ENCODE measurements around the gene PDE10A.

The PDE10A gene

DNA sequence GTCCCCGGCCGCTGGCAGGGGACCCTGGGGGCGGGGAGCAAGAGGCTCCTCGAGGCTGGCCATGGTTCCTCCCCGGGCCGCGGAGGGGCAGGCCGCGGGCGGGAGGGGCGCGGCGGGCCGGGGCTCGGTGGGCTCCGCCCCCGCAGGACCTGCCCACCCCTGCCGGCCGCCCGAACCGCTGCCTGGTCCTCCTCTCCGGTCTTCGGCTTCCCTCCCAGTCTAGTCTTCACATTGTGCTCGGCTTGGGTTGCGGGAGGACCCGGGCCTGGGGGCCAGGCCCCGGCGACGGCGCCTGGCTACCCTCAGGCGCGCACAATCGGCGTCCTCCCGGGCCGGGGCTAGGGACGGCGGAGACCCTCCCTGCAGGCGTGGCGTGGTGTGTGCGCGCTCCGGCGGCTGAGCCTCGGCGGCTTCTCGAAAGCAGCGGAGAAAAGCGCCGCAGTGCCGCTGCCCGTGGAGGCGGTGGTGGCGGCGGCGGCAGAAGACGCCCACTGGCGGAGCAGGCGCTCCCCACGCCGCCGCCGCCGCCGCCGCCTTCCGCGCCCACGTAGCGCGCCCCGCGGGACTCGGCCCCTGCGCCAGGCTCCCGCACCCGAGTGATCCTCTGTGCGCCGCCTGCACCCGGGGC lies at the start of gene PDE10A:
Gene PDE10A (minus strand): TSS at position 493 of the 628 bp plus-strand sequence. CDS start 430 bp downstream, at position 63.
- Histone ChIP-seq H3K9ac (ENCODE audit: low read length) (no peak within 1 kb of the TSS), H3K36me3 (ENCODE audit: insufficient read depth, low read length) (no peaks in the 10 kb centered on the region), H3K9me3 (ENCODE audit: low read length) (no peaks in the 10 kb centered on the region), H3K27ac (ENCODE audit: low read depth, low read length) (no peak within 1 kb of the TSS), H3K27me3 (ENCODE audit: control insufficient read depth in 1 of 2, insufficient read depth in 2 of 2, low read length in 2 of 2) (peaks cover 48 to 69% of the 10 kb centered on the region in 2 donors), H3K4me3 (ENCODE audit: low read depth in 1 of 2, low read length in 2 of 2) (peak within 1 kb of the TSS; percentile 54 to 59), H3K4me1 (ENCODE audit: insufficient read depth, low read length) (peaks cover 20% of the 10 kb centered on the region)

DNA sequence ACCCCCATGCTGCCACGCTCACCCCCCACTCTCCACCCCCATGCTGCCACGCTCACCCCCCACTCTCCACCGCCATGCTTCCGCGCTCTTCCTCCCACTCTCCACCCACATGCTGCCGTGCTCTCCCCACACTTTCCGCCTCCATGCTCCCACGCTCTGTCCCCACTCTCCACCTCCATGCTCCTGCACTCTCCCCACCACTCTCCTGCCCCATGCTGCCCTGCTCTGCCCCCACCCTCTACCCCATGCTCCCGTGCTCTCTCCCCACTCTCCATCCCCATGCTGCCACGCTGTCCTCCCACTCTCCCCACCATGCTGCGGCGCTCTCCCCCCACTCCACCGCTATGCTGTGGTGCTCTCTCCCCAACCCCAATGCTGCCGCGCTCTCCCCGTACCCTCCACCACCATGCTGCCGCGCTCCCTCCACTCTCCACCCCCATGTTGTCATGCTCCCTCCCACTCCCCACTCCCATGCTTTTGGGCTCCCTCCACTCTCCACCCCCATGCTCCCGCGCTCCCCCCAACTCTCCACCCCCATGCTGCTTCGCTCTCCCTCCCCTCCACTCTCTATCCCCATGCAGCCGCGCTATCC lies 46.0 kb upstream of the PDE10A start:
- no peaks in the 10 kb centered on the region for H3K27me3 ChIP-seq (ENCODE audit: control insufficient read depth in 1 of 2, insufficient read depth in 2 of 2, low read length in 2 of 2)
- peaks cover 2% of the 10 kb centered on the region for H3K4me1 ChIP-seq (ENCODE audit: insufficient read depth, low read length)
- no peak overlapping the region for H3K27ac ChIP-seq (ENCODE audit: low read depth, low read length)
- H3K9me3 ChIP-seq (ENCODE audit: low read length), result no peaks in the 10 kb centered on the region
- no peaks in the 10 kb centered on the region for H3K36me3 ChIP-seq (ENCODE audit: insufficient read depth, low read length)
- no peak overlapping the region for H3K4me3 ChIP-seq (ENCODE audit: low read depth in 1 of 2, low read length in 2 of 2)
- no peak overlapping the region for H3K9ac ChIP-seq (ENCODE audit: low read length)

DNA sequence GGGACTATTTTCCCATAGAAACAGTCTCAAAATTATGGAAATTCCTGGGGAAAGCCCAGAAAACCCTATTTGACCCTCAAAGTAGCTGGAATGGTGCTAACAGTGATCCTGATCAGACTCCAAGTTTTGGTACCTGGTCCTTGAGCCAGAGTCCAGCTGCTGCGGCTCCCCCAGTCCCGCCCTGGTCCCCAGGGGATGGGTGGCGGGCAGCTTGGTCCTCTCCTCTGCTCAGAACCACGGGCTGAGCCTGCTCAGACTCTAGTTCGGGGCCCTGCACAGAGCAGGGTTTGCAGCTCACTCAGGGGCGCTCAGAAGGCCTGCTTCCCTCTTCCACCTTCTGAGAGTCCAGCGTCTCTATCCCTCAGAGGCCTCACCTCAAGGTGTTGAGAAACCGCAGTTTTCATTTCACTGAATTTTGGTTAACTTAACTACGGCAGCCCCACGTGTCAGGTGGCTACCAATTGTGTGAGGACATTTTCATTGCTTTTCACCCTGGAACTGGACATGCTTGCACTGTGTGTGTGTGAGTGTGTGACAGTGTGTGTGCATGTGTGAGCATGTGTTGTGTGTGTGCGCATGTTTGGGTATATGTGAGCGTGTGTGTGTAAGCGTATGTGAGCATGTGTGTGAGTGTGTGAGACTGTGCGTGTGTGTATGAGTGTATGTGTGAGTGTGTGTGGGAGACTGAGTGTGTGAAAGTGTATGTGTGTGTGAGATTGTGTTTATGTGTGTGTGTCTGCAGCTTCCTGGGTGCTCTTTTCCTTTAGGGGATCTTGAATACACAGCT lies 44.2 kb upstream of the PDE10A start:
- Histone ChIP-seq H3K27me3 (ENCODE audit: control insufficient read depth in 1 of 2, insufficient read depth in 2 of 2, low read length in 2 of 2) (no peaks in the 10 kb centered on the region), H3K4me1 (ENCODE audit: insufficient read depth, low read length) (peaks cover 11% of the 10 kb centered on the region), H3K9ac (ENCODE audit: low read length) (no peak overlapping the region), H3K36me3 (ENCODE audit: insufficient read depth, low read length) (no peaks in the 10 kb centered on the region), H3K27ac (ENCODE audit: low read depth, low read length) (no peak overlapping the region), H3K4me3 (ENCODE audit: low read depth in 1 of 2, low read length in 2 of 2) (no peak overlapping the region), H3K9me3 (ENCODE audit: low read length) (no peaks in the 10 kb centered on the region)

DNA sequence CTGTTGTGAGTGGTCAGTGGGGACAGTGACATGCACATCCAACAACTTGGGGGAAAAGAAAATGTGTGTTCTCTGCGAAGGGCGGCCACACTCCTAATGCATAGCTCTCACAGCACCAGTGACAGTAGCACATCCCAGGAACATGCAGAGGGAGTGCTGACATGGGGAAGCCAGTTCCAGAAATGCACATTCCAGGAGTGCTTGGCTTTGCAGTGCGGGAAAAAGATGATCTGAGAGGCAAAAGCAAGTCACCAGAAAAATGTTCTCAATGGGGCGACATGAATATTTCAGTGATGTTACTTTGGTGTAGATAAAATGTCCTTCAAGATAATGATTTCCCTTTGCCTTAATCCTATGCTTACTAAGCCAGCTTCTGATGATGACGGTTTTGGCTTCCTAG lies 42.9 kb upstream of the PDE10A start:
- no peaks in the 10 kb centered on the region for H3K9me3 ChIP-seq (ENCODE audit: low read length)
- H3K27ac ChIP-seq (ENCODE audit: low read depth, low read length), result no peak overlapping the region
- no peak overlapping the region for H3K4me3 ChIP-seq (ENCODE audit: low read depth in 1 of 2, low read length in 2 of 2)
- no peak overlapping the region for H3K9ac ChIP-seq (ENCODE audit: low read length)
- H3K4me1 ChIP-seq (ENCODE audit: insufficient read depth, low read length), result peaks cover 11% of the 10 kb centered on the region
- no peaks in the 10 kb centered on the region for H3K36me3 ChIP-seq (ENCODE audit: insufficient read depth, low read length)
- H3K27me3 ChIP-seq (ENCODE audit: control insufficient read depth in 1 of 2, insufficient read depth in 2 of 2, low read length in 2 of 2), result no peaks in the 10 kb centered on the region

- Histone ChIP-seq H3K4me1 (ENCODE audit: insufficient read depth, low read length) (peaks cover 11% of the 10 kb centered on the region), H3K27ac (ENCODE audit: low read depth, low read length) (no peak overlapping the region), H3K27me3 (ENCODE audit: control insufficient read depth in 1 of 2, insufficient read depth in 2 of 2, low read length in 2 of 2) (no peaks in the 10 kb centered on the region), H3K9me3 (ENCODE audit: low read length) (no peaks in the 10 kb centered on the region), H3K36me3 (ENCODE audit: insufficient read depth, low read length) (no peaks in the 10 kb centered on the region), H3K4me3 (ENCODE audit: low read depth in 1 of 2, low read length in 2 of 2) (peak overlapping the region in 1 of 2 donors; percentile 8), H3K9ac (ENCODE audit: low read length) (no peak overlapping the region)
Observed at GRCh38 chr6:165704045-165704748, 41.2 kb upstream of the PDE10A start.

GRCh38 chr6:165702669-165703068 lies 39.6 kb upstream of the PDE10A start:
- Histone ChIP-seq H3K9me3 (ENCODE audit: low read length) (no peaks in the 10 kb centered on the region), H3K27ac (ENCODE audit: low read depth, low read length) (no peak overlapping the region), H3K4me1 (ENCODE audit: insufficient read depth, low read length) (peaks cover 11% of the 10 kb centered on the region)

DNA sequence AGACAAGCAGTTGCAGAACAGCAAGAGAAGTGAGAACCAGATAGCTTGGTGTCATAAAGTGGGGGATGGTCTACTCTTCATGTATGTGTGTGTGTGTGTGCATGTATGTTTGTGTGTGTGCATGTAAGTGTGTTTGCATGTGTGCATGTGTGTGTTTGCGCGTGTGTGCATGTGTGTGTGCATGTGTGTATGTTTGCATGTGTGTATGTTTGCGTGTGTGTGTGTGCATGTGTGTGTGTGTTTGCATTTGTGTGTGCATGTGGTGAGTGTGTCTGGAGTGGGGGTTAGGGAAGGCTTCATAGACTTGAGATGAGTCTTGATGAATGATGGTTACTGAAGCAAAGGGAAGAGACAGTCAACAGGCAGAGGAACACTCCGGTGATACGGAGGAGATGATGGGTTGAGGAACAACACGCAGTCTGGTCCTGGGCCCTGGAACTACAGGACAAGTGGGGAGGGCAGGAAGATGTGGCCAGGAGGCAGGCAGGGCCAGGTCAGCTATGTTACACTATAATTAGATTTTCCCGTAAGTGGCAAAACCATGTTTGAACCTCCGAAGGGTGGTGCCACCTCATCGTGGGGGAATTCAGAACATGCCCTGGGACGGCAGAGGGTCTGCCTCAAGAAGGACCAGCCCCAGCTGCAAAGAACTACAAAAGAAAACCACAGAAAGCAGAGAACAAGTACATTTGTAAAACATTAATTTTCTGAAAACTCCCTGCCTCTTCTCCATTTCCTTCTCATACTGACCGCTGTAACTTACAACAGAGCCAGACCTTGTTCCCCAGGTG lies 38.7 kb upstream of the PDE10A start:
- Histone ChIP-seq H3K9me3 (ENCODE audit: low read length) (no peaks in the 10 kb centered on the region), H3K4me1 (ENCODE audit: insufficient read depth, low read length) (peaks cover 11% of the 10 kb centered on the region), H3K9ac (ENCODE audit: low read length) (no peak overlapping the region), H3K36me3 (ENCODE audit: insufficient read depth, low read length) (no peaks in the 10 kb centered on the region), H3K27ac (ENCODE audit: low read depth, low read length) (no peak overlapping the region), H3K4me3 (ENCODE audit: low read depth in 1 of 2, low read length in 2 of 2) (no peak overlapping the region), H3K27me3 (ENCODE audit: control insufficient read depth in 1 of 2, insufficient read depth in 2 of 2, low read length in 2 of 2) (no peaks in the 10 kb centered on the region)

More at GRCh38 chr6:165702669-165703068, 39.6 kb upstream of the PDE10A start:
- Histone ChIP-seq H3K4me3 (ENCODE audit: low read depth in 1 of 2, low read length in 2 of 2) (no peak overlapping the region), H3K36me3 (ENCODE audit: insufficient read depth, low read length) (no peaks in the 10 kb centered on the region), H3K9ac (ENCODE audit: low read length) (no peak overlapping the region), H3K27me3 (ENCODE audit: control insufficient read depth in 1 of 2, insufficient read depth in 2 of 2, low read length in 2 of 2) (no peaks in the 10 kb centered on the region)

GRCh38 chr6:165701005-165701404 lies 38.0 kb upstream of the PDE10A start:
- Histone ChIP-seq H3K4me1 (ENCODE audit: insufficient read depth, low read length) (peaks cover 11% of the 10 kb centered on the region), H3K27ac (ENCODE audit: low read depth, low read length) (no peak overlapping the region), H3K27me3 (ENCODE audit: control insufficient read depth in 1 of 2, insufficient read depth in 2 of 2, low read length in 2 of 2) (no peaks in the 10 kb centered on the region), H3K9ac (ENCODE audit: low read length) (no peak overlapping the region), H3K4me3 (ENCODE audit: low read depth in 1 of 2, low read length in 2 of 2) (no peak overlapping the region), H3K36me3 (ENCODE audit: insufficient read depth, low read length) (no peaks in the 10 kb centered on the region), H3K9me3 (ENCODE audit: low read length) (no peaks in the 10 kb centered on the region)

DNA sequence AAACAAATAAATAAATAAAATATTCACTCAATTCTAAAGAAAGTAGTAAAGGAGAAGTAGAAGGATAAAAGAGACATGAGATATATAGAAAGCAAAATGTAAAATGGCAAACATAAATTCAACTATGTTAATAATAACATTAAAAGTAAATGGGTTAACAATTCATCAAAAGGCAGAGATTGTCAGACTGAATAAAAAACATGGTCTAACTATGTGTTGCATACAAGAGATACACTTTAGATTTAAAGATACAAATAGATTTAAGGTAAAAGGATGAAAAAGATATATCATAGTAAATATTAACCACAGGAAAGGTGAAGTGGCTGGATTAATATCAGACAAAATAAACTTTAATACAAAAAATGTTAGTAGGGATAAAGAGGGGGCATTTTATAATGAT lies 35.8 kb upstream of the PDE10A start:
- no peaks in the 10 kb centered on the region for H3K27me3 ChIP-seq (ENCODE audit: control insufficient read depth in 1 of 2, insufficient read depth in 2 of 2, low read length in 2 of 2)
- no peak overlapping the region for H3K9ac ChIP-seq (ENCODE audit: low read length)
- H3K4me3 ChIP-seq (ENCODE audit: low read depth in 1 of 2, low read length in 2 of 2), result no peak overlapping the region
- no peaks in the 10 kb centered on the region for H3K9me3 ChIP-seq (ENCODE audit: low read length)
- no peak overlapping the region for H3K27ac ChIP-seq (ENCODE audit: low read depth, low read length)
- peaks cover 7% of the 10 kb centered on the region for H3K4me1 ChIP-seq (ENCODE audit: insufficient read depth, low read length)
- no peaks in the 10 kb centered on the region for H3K36me3 ChIP-seq (ENCODE audit: insufficient read depth, low read length)

DNA sequence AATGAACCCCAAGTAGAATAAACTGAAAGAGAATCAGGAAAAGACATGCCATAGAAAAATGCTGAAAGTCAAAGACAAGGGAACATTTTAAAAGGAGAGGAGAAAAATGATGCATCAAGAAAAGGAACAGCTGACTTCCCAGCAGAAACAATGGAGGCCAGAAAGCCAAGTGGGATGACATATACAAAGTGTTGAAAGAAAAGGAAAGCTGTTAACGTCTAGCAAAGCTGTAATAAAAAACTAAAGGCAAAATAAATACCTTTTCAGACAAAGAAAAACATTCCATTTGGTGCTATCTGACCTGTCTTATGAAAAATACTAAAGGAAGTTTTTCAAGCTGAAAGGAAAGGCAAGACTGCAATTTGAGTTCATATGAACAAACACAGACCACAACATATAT lies 34.1 kb upstream of the PDE10A start:
- no peaks in the 10 kb centered on the region for H3K4me1 ChIP-seq (ENCODE audit: insufficient read depth, low read length)
- H3K9me3 ChIP-seq (ENCODE audit: low read length), result no peaks in the 10 kb centered on the region
- no peaks in the 10 kb centered on the region for H3K27me3 ChIP-seq (ENCODE audit: control insufficient read depth in 1 of 2, insufficient read depth in 2 of 2, low read length in 2 of 2)
- no peak overlapping the region for H3K9ac ChIP-seq (ENCODE audit: low read length)
- no peak overlapping the region for H3K27ac ChIP-seq (ENCODE audit: low read depth, low read length)
- no peak overlapping the region for H3K4me3 ChIP-seq (ENCODE audit: low read depth in 1 of 2, low read length in 2 of 2)
- H3K36me3 ChIP-seq (ENCODE audit: insufficient read depth, low read length), result no peaks in the 10 kb centered on the region

Measured in muscle layer of colon (tissue), 2 donors.